ENCODE results near the gene MTCL1. TPM values are rescaled to one million over a fixed set of nuclear protein-coding genes. Genes with fewer than 3 reads are reported as not detected.

The MTCL1 gene
- 11.3 and 19.3 TPM in 2 replicates for total RNA-seq

GRCh38 chr18:8705238-8705960, at the start of gene MTCL1:
MTCL1 (plus strand) TSS chr18:8705556; CDS start chr18:8705661, 105 bp downstream.

Other genes starting within 250 kb of the MTCL1 start
- 36.8 and 46.7 TPM in 2 replicates for gene RAB12, start 96.1 kb upstream of the MTCL1 start, total RNA-seq